HUES48 (cell line): ENCODE results near the gene OR2L13.
"Not testable (repeated sequence)": the region's sequence is repeated elsewhere in the genome, so short reads cannot be mapped to it uniquely, and the experiment has no call there.

Experiments
- H3K27ac ChIP-seq: one replicate; pipeline ENCODE4 v1.7.0; 2013; ENCODE audit warnings: low read depth, low read length, inconsistent platforms
- H3K27me3 ChIP-seq: 2 replicates; pipeline ENCODE4 v1.6.1; 2013; ENCODE audit warnings: mild to moderate bottlenecking, low read length; ENCODE audit not compliant: control insufficient read depth, insufficient read depth
- H3K36me3 ChIP-seq: 2 replicates; pipeline ENCODE4 v1.6.1; 2013; ENCODE audit warnings: low read length; ENCODE audit not compliant: control insufficient read depth, insufficient read depth
- H3K4me1 ChIP-seq: 2 replicates; pipeline ENCODE4 v1.6.1; 2013; ENCODE audit warnings: mild to moderate bottlenecking, low read length; ENCODE audit not compliant: control insufficient read depth, insufficient read depth
- H3K4me3 ChIP-seq: 2 replicates; pipeline ENCODE4 v1.5.1; 2013; ENCODE audit warnings: mild to moderate bottlenecking, low read depth, low read length
- H3K9ac ChIP-seq: 2 replicates; pipeline ENCODE4 v1.6.1; 2013; ENCODE audit warnings: mild to moderate bottlenecking, low read depth, low read length, moderate library complexity
- H3K9me3 ChIP-seq: 2 replicates; pipeline ENCODE4 v1.6.1; 2013; ENCODE audit warnings: low read length; ENCODE audit not compliant: control insufficient read depth, insufficient read depth

OR2L13 gene, protein sequence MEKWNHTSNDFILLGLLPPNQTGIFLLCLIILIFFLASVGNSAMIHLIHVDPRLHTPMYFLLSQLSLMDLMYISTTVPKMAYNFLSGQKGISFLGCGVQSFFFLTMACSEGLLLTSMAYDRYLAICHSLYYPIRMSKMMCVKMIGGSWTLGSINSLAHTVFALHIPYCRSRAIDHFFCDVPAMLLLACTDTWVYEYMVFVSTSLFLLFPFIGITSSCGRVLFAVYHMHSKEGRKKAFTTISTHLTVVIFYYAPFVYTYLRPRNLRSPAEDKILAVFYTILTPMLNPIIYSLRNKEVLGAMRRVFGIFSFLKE

DNA sequence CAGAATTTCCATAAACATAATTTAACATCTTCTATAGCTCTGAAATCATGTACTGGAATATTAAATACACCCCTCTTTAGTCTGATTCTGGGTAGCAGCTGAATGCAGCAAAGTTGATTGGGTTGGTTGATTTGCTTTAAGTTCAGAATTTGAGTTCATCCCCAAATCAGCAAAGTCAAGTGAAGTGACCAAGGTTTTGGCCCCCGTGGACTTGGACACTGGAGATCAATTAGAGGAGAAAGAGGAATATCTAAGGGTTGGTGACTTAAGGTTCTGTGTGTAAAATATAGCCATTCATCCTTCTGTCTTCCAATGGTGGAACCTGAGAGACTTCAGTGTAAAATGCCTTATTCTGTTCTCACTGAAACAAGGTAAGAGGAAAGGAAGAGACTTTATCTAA lies at the start of gene OR2L13:
TSS of gene OR2L13 (plus strand) at position 301 of the 400 bp plus-strand sequence. CDS start 4,192 bp downstream, outside the sequence.
- no peak within 1 kb of the TSS for H3K9ac ChIP-seq
- H3K4me3 ChIP-seq: no peak within 1 kb of the TSS

DNA sequence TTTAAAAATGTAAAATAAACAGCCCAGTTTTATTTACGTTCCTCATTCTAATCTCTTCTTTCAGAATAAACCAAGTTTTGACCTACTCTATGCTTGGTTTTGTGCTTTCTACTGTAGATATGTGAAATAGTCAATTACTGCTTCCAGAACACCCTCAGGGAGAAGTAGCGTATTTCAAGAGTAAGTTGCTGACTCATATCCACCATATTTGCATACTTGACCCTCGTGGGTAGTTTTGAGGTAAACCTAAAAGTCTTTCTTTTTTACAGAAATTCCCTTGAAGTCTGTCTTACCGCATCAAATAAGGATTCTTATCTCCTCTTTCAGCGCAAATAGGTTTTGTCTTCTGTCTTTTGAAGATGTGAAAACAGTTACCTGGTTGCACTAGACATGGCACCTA lies 49.8 kb upstream of the OR2L13 start:
- Histone ChIP-seq H3K4me1 (no peaks in the 10 kb centered on the region), H3K9ac (no peak overlapping the region), H3K9me3 (peaks cover 80% of the 10 kb centered on the region), H3K36me3 (no peaks in the 10 kb centered on the region), H3K27ac (no peak overlapping the region), H3K27me3 (no peaks in the 10 kb centered on the region), H3K4me3 (peak overlapping the region; percentile 9; the same call in 1 of the 2 replicates)

More for the DNA sequence above, at the start of gene OR2L13:
- Histone ChIP-seq H3K27me3 (no peaks in the 10 kb centered on the region), H3K36me3 (no peaks in the 10 kb centered on the region), H3K9me3 (peaks cover 92% of the 10 kb centered on the region), H3K4me1 (no peaks in the 10 kb centered on the region), H3K27ac (no peak within 1 kb of the TSS)

DNA sequence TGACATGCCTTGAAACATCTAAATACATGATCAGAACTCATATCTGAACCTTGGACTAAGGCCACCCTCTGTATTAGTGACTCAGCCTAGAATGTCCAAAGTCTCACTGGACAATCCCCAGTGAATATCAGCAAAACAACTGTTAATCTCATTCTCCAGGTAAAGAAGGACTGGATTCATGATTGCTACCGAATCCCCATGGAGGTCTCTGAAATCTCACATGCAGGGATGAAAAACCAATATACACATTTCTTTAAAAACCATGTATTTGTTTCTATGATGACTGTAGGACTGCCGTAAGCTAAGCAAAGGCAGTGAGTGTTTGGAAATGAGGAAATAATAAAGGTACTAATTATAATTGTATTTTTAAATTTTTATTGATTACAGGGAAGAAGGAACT lies 48.4 kb upstream of the OR2L13 start, which contains the start of gene OR2L3:
TSS of gene OR2L3 (plus strand) at position 301 of the 400 bp plus-strand sequence. CDS start 13,846 bp downstream, outside the sequence.
- Histone ChIP-seq H3K36me3 (no peaks in the 10 kb centered on the region), H3K4me3 (peak within 1 kb of the TSS; percentile 9; the same call in 1 of the 2 replicates), H3K9me3 (peaks cover 86% of the 10 kb centered on the region), H3K27ac (no peak within 1 kb of the TSS), H3K27me3 (no peaks in the 10 kb centered on the region), H3K4me1 (no peaks in the 10 kb centered on the region), H3K9ac (no peak within 1 kb of the TSS)

DNA sequence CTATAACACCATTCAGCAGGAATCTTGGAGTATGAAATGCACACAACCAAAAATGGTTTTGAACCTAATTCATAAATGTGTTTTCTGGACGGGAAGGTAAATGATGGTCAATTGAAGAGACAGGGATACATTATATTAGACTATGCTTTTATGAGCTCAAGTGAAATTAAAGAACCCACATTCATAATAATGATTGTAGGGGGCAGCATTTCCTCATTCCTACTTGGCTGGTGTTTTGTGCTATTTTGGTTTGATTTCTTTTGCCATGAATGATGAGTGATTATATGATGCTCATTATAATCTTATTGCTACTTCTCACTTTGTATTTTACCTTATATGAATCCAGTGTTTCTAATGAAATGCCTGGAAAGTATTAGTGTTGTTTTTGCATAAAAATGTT lies 48.0 kb upstream of the OR2L13 start:
- H3K9me3 ChIP-seq: peaks cover 91% of the 10 kb centered on the region
- no peak overlapping the region for H3K9ac ChIP-seq
- H3K27ac ChIP-seq: no peak overlapping the region
- H3K27me3 ChIP-seq: no peaks in the 10 kb centered on the region
- no peak overlapping the region for H3K4me3 ChIP-seq
- no peaks in the 10 kb centered on the region for H3K36me3 ChIP-seq
- no peaks in the 10 kb centered on the region for H3K4me1 ChIP-seq

DNA sequence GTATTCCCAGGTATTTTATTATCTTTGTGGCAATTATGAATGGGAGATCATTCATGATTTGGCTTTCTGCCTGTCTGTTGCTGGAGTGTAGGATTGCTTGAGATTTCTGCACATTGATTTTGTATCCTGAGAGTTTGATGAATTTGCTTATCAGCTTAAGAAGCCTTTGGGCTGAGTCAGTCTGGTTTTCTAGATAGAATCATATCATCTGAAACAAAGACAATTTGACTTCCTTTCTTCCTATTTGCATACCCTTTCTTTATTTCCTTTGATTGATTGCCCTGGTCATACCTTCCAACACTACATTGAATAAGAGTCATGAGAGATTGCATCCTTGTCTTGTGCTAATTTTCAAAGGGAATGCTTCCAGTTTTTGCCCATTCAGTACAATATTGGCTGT lies 40.3 kb upstream of the OR2L13 start:
- Histone ChIP-seq H3K27me3 (no peaks in the 10 kb centered on the region), H3K9me3 (peaks cover 84% of the 10 kb centered on the region), H3K4me1 (no peaks in the 10 kb centered on the region), H3K27ac (no peak overlapping the region), H3K36me3 (no peaks in the 10 kb centered on the region), H3K9ac (no peak overlapping the region), H3K4me3 (peak overlapping the region; percentile 32; the same call in 1 of the 2 replicates)

DNA sequence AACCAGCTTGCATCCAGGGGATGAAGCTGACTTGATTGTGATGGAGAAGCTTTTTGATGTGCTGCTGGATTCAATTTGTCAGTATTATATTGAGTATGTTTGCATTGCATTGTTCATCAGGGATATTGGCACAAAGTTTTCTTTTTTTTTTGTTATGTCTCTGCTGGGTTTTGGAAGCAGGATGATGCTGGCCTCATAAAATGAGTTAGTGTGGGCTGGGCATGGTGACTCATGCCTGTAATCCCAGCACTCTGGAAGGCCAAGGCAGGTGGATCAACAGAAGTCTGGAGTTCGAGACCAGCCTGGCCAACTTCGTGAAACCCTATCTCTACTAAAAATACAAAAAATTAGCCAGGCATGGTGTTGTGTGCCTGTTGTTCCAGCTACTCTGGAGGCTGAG lies 39.7 kb upstream of the OR2L13 start:
- no peak overlapping the region for H3K9ac ChIP-seq
- H3K27ac ChIP-seq: no peak overlapping the region
- H3K9me3 ChIP-seq: peaks cover 83% of the 10 kb centered on the region
- H3K27me3 ChIP-seq: no peaks in the 10 kb centered on the region
- no peaks in the 10 kb centered on the region for H3K36me3 ChIP-seq
- no peak overlapping the region for H3K4me3 ChIP-seq
- no peaks in the 10 kb centered on the region for H3K4me1 ChIP-seq

DNA sequence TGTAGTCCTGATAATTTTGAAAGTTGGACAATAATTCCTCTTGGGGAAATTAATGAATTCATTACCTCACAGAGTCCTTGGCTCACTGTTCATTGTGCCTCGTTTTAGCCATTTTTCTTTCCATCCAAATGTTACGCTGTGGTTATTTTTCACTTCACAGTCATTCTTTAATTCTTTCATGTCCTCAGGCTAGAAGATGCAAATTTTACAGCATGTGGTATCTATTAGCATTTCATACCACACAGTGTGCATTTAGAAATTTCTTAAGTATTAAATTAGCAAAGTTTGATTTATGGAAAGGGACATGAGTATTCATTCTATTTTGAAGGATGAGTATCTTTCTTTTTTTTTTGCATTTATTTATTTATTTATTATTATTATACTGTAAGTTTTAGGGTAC lies 29.9 kb upstream of the OR2L13 start:
- no peak overlapping the region for H3K27ac ChIP-seq
- H3K36me3 ChIP-seq: no peaks in the 10 kb centered on the region
- no peak overlapping the region for H3K4me3 ChIP-seq
- no peaks in the 10 kb centered on the region for H3K27me3 ChIP-seq
- no peak overlapping the region for H3K9ac ChIP-seq
- peaks cover 65% of the 10 kb centered on the region for H3K9me3 ChIP-seq
- H3K4me1 ChIP-seq: no peaks in the 10 kb centered on the region

DNA sequence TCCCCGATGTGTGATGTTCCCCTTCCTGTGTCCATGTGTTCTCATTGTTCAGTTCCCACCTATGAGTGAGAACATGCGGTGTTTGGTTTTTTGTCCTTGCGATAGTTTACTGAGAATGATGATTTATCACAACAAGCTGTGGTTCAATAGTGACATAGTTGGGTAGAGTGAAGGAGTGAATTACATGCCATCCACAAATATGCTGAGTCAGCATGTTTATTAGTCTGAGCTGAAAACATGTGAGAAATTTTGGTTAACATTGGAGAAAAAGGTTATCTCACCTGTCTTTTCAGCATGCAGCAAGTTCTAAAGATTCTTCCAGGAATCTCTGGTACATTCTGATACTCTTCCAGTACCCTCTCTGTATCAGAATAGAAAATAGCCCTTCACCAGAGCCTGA lies 29.4 kb upstream of the OR2L13 start:
- H3K4me1 ChIP-seq: no peaks in the 10 kb centered on the region
- H3K4me3 ChIP-seq: no peak overlapping the region; the same call in 1 of the 2 replicates
- H3K9ac ChIP-seq: no peak overlapping the region
- no peak overlapping the region for H3K27ac ChIP-seq
- H3K36me3 ChIP-seq: no peaks in the 10 kb centered on the region
- peaks cover 61% of the 10 kb centered on the region for H3K9me3 ChIP-seq
- no peaks in the 10 kb centered on the region for H3K27me3 ChIP-seq

DNA sequence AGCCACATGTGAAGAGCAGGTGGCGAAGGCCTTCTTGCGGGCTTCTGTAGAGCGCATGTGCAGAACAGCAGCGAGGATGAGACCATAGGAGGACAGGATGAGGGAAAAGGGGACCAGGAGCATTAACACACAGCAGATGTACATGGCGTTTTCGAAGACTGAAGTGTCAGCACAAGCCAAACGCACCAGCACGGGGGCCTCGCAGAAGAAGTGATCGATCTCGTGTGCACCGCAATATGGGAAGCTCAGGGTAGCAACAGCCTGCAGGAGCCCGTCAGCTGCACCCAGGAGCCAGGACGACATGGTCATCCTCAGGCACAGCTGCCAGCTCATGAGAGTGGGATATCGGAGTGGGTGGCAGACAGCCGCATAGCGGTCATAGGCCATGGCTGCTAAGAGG lies 11.1 kb upstream of the OR2L13 start:
- H3K36me3 ChIP-seq, H3K4me3 ChIP-seq, H3K9ac ChIP-seq, H3K4me1 ChIP-seq, H3K27ac ChIP-seq, H3K27me3 ChIP-seq: not testable (repeated sequence)
- peaks cover 74% of the 10 kb centered on the region for H3K9me3 ChIP-seq

DNA sequence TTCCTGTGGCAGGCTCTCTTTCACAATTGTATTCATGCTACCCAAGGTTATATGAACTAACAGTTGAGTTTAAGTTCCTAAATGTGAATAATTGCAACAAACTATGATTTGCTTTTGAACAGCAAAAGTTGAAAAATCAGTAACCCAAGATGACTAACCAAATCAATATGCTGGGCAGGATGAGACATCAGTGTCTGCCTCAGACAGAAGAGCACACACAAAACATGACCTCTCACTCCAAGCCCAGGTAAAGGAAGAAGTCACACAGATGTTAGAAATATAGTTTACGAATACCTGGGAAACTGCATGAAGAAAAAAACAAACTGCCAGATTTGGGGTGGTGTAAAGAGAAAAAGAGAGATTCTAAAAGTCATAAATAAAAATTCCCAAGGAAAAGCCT lies 3.5 kb downstream of the OR2L13 start:
- Histone ChIP-seq H3K4me1 (no peaks in the 10 kb centered on the region), H3K27me3 (no peaks in the 10 kb centered on the region), H3K27ac (no peak overlapping the region), H3K9ac (no peak overlapping the region), H3K9me3 (peaks cover 89% of the 10 kb centered on the region), H3K4me3 (no peak overlapping the region), H3K36me3 (no peaks in the 10 kb centered on the region)

DNA sequence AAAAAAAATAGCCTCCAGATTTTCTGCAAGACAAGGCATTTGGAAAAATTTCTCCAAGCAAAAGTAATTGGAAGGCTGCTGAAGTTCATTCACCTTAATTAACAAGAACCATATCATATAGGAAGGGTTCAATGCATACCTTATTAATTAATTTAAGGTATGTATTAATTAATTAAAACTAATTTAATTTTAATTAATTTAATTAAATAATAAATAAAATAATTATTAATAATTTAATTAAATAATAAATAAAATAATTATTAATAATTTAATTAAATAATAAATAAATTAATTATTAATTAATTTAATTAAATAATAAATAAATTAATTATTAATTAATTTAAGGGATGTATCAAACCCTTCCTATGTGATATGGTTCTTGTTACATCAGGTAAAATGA lies 7.9 kb downstream of the OR2L13 start:
- H3K36me3 ChIP-seq: no peaks in the 10 kb centered on the region
- no peaks in the 10 kb centered on the region for H3K27me3 ChIP-seq
- no peak overlapping the region for H3K4me3 ChIP-seq
- H3K4me1 ChIP-seq: no peaks in the 10 kb centered on the region
- H3K9me3 ChIP-seq: peaks cover 89% of the 10 kb centered on the region
- H3K9ac ChIP-seq: no peak overlapping the region
- no peak overlapping the region for H3K27ac ChIP-seq
